DND-41 (cell line): ENCODE measurements around the gene USP54.

Experiments
- EZH2 ChIP-seq: IDR thresholded peaks from 3 replicates; pipeline ENCODE4 v1.6.1; 2012; ENCODE audit warnings: borderline replicate concordance, low read depth, mild to moderate bottlenecking, moderate library complexity, low read length, inconsistent platforms; ENCODE audit not compliant: severe bottlenecking
- TF ChIP-seq, protein P1 (sequence below): IDR thresholded peaks from 2 replicates; pipeline ENCODE4 v1.5.1; 2012; ENCODE audit warnings: borderline replicate concordance, low read length, moderate library complexity, mild to moderate bottlenecking; ENCODE audit not compliant: poor library complexity, severe bottlenecking; ENCODE audit errors: extremely low read depth

DNA sequence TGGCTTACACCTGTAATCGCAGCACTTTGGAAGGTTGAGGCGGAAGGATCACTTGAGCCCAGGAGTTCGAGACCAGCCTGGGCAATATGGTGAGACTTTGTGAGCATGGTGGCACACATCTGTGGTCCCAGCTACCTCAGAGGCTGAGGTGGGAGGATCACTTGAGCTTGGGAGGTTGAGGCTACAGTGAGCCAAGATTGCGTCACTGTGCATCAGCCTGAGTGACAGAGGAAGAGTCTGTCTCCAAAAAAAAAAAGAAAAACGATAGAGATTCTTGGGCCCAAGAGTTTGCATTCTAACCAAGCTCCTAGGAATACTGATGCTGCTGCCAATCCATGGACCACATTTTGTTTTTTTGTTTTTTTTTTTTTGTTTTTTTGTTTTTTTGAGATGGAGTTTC is 38.0 kb upstream of the USP54 start:
- TF ChIP-seq, protein P1, sequence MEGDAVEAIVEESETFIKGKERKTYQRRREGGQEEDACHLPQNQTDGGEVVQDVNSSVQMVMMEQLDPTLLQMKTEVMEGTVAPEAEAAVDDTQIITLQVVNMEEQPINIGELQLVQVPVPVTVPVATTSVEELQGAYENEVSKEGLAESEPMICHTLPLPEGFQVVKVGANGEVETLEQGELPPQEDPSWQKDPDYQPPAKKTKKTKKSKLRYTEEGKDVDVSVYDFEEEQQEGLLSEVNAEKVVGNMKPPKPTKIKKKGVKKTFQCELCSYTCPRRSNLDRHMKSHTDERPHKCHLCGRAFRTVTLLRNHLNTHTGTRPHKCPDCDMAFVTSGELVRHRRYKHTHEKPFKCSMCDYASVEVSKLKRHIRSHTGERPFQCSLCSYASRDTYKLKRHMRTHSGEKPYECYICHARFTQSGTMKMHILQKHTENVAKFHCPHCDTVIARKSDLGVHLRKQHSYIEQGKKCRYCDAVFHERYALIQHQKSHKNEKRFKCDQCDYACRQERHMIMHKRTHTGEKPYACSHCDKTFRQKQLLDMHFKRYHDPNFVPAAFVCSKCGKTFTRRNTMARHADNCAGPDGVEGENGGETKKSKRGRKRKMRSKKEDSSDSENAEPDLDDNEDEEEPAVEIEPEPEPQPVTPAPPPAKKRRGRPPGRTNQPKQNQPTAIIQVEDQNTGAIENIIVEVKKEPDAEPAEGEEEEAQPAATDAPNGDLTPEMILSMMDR, result no peak
- no peak for TF ChIP-seq EZH2
